Neural cell (in vitro differentiated cells): ENCODE measurements around the gene MEP1B. TPM values are rescaled to one million over a fixed set of nuclear protein-coding genes. Genes with fewer than 3 reads are reported as not detected.

ENCODE experiments used
- H2AFZ ChIP-seq: fragments of 200-600, 300-800 bp; sonication (generic), shearing (Covaris generic); 2 replicates; pipeline ENCODE4 v1.6.0; 2014; ENCODE audit warnings: low read depth, mild to moderate bottlenecking, antibody characterized with exemption, low read length, moderate library complexity
- H3F3A ChIP-seq: fragments of 200-600 bp; shearing (Covaris generic); 2 replicates; pipeline ENCODE4 v1.6.1; 2016; ENCODE audit warnings: mild to moderate bottlenecking, moderate library complexity, mixed read lengths, antibody characterized with exemption, low read length; ENCODE audit not compliant: insufficient read depth, poor library complexity, severe bottlenecking
- H3K27ac ChIP-seq: fragments of 200-600, 300-800 bp; sonication (generic), shearing (Covaris generic); 2 replicates; pipeline ENCODE4 v1.5.1; 2014; ENCODE audit warnings: mild to moderate bottlenecking, low read length, moderate library complexity
- H3K27me3 ChIP-seq: fragments of 300-800, 200-600 bp; sonication (generic), shearing (Covaris generic); 2 replicates; pipeline ENCODE4 v1.6.0; 2014; ENCODE audit warnings: mild to moderate bottlenecking, low read depth, low read length, moderate library complexity; ENCODE audit not compliant: insufficient read depth
- H3K36me3 ChIP-seq: fragments of 300-800, 200-600 bp; sonication (generic), shearing (Covaris generic); 2 replicates; pipeline ENCODE4 v1.5.1; 2014; ENCODE audit warnings: mild to moderate bottlenecking, antibody characterized with exemption, low read length, moderate library complexity; ENCODE audit not compliant: insufficient read depth
- H3K4me2 ChIP-seq: fragments of 300-800, 200-600 bp; sonication (generic), shearing (Covaris generic); 2 replicates; pipeline ENCODE4 v1.6.0; 2014; ENCODE audit warnings: mild to moderate bottlenecking, low read length
- H3K4me3 ChIP-seq: fragments of 300-800, 200-600 bp; sonication (generic), shearing (Covaris generic); 2 replicates; pipeline ENCODE4 v1.5.1; 2014; ENCODE audit warnings: mild to moderate bottlenecking, low read length, moderate library complexity
- H3K79me2 ChIP-seq: fragments of 200-600 bp; shearing (Covaris generic); replicated peaks from 2 replicates; pipeline ENCODE4 v1.6.0; 2014; ENCODE audit warnings: mild to moderate bottlenecking, low read length, moderate library complexity; ENCODE audit not compliant: insufficient read depth
- H3K9ac ChIP-seq: fragments of 300-800, 200-600 bp; sonication (generic), shearing (Covaris generic); 2 replicates; pipeline ENCODE4 v1.6.1; 2016; ENCODE audit warnings: mild to moderate bottlenecking, low read length, mixed read lengths
- H3K9me2 ChIP-seq: fragments of 200-600 bp; shearing (Covaris generic); 2 replicates; pipeline ENCODE4 v1.6.1; 2016; ENCODE audit warnings: mild to moderate bottlenecking, low read length, mixed read lengths; ENCODE audit not compliant: insufficient read depth
- H3K9me3 ChIP-seq: fragments of 200-600, 300-800 bp; sonication (generic), shearing (Covaris generic); 2 replicates; pipeline ENCODE4 v1.6.1; 2016; ENCODE audit warnings: mild to moderate bottlenecking, mixed run types, low read length, moderate library complexity, mixed read lengths
- H4K20me1 ChIP-seq: fragments of 200-600 bp; shearing (Covaris generic); 2 replicates; pipeline ENCODE4 v1.6.1; 2016; ENCODE audit warnings: mild to moderate bottlenecking, mixed run types; ENCODE audit not compliant: insufficient read depth
- CTCF ChIP-seq: fragments of 450-650 bp; IDR thresholded peaks from 2 replicates; pipeline ENCODE4 v1.5.1; 2014; ENCODE audit warnings: antibody characterized with exemption, mild to moderate bottlenecking, moderate library complexity; ENCODE audit not compliant: poor library complexity, severe bottlenecking
- EP300 ChIP-seq: fragments of 450-650 bp; conservative IDR thresholded peaks from 2 replicates; pipeline ENCODE4 v1.6.1; 2014; ENCODE audit warnings: antibody characterized with exemption, mild to moderate bottlenecking, moderate library complexity; ENCODE audit not compliant: poor library complexity, severe bottlenecking
- EZH2 ChIP-seq: fragments of 200-600, 300-800 bp; shearing (Covaris generic), sonication (generic); IDR thresholded peaks from 2 replicates; pipeline ENCODE4 v1.6.1; 2014; ENCODE audit warnings: antibody characterized with exemption, low read length, borderline replicate concordance, mild to moderate bottlenecking; ENCODE audit not compliant: insufficient read depth, poor library complexity, severe bottlenecking
- MXI1 ChIP-seq: fragments of 450-650 bp; conservative IDR thresholded peaks from 2 replicates; pipeline ENCODE4 v1.6.1; 2014; ENCODE audit warnings: antibody characterized with exemption, mild to moderate bottlenecking; ENCODE audit not compliant: poor library complexity, severe bottlenecking
- POLR2AphosphoS5 ChIP-seq: IDR thresholded peaks from 2 replicates; pipeline ENCODE4 v1.6.1; 2012
- RAD21 ChIP-seq: fragments of 450-650 bp; conservative IDR thresholded peaks from 2 replicates; pipeline ENCODE4 v1.6.1; 2014; ENCODE audit warnings: antibody characterized with exemption, mild to moderate bottlenecking, moderate library complexity
- REST ChIP-seq: IDR thresholded peaks from 2 replicates; pipeline ENCODE4 v1.6.1; 2012; ENCODE audit warnings: borderline replicate concordance
- SMC3 ChIP-seq: fragments of 450-650 bp; conservative IDR thresholded peaks from 2 replicates; pipeline ENCODE4 v1.6.1; 2014; ENCODE audit warnings: antibody characterized with exemption, mild to moderate bottlenecking, moderate library complexity; ENCODE audit not compliant: poor library complexity
- TAF1 ChIP-seq: IDR thresholded peaks from 2 replicates; pipeline ENCODE4 v1.6.1; 2012; ENCODE audit warnings: low read depth
- polyA minus RNA-seq: library from RNA; depleted of rRNA, polyadenylated mRNA; stranded (reverse); fragments of >200 nt; gene quantifications from 2 replicates; pipeline ENCODE4 v1.2.3, GENCODE V29; 2014
- polyA plus RNA-seq: library from polyadenylated mRNA; depleted of rRNA; stranded (reverse); fragments of >200 nt; gene quantifications from 2 replicates; pipeline ENCODE4 v1.2.3, GENCODE V29; 2014

The MEP1B gene
- polyA plus RNA-seq (not detected in 2 replicates), polyA minus RNA-seq (0.24 TPM in 1 of 2 replicates, not detected in the other)

DNA sequence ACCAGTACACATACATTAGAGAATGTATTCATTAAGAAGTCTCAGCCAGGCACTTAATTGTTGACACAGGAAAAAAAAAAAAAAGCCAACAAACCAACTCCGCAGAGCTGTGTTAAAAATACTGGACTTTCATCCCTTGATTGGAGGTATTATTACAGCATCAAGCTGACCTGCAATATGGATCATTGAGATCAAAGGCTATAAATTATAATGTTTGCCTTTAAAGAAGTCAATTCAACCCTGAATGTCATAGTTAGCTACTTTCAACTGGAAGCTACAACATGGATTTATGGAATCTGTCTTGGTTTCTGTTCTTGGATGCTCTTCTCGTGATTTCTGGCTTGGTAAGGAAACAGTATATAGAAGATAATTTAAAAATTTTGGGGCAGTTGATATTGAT, at the start of gene MEP1B:
TSS of gene MEP1B (plus strand) at position 250 of the 400 bp plus-strand sequence. CDS start at position 282, 32 bp downstream.
- no peak within 1 kb of the TSS for H3K4me2 ChIP-seq
- H3K9me3 ChIP-seq: no peaks in the 10 kb centered on the region
- H3F3A ChIP-seq: no peaks in the 10 kb centered on the region
- no peaks in the 10 kb centered on the region for H3K27me3 ChIP-seq
- no peak within 1 kb of the TSS for H3K27ac ChIP-seq
- H3K9ac ChIP-seq: no peak within 1 kb of the TSS
- H2AFZ ChIP-seq: no peak within 1 kb of the TSS
- no peaks in the 10 kb centered on the region for H3K9me2 ChIP-seq
- no peaks in the 10 kb centered on the region for H3K36me3 ChIP-seq
- H4K20me1 ChIP-seq: no peaks in the 10 kb centered on the region
- no peak for TF ChIP-seq TAF1
- TF ChIP-seq CTCF: no peak
- no peak within 1 kb of the TSS for H3K4me3 ChIP-seq
- H3K79me2 ChIP-seq: no peaks in the 10 kb centered on the region

GRCh38 chr18:32148185-32148870, 41.5 kb upstream of the MEP1B start:
- TF ChIP-seq SMC3 (no peak), POLR2AphosphoS5 (no peak), RAD21 (no peak), REST (no peak), EZH2 (no peak), TAF1 (no peak), CTCF (no peak), EP300 (no peak), MXI1 (no peak)
- H3K36me3 ChIP-seq: no peaks in the 10 kb centered on the region

More at GRCh38 chr18:32148185-32148870, 41.5 kb upstream of the MEP1B start:
- H3K27ac ChIP-seq: no peak overlapping the region
- no peak overlapping the region for H3K9ac ChIP-seq
- no peaks in the 10 kb centered on the region for H3K9me2 ChIP-seq
- H3K4me2 ChIP-seq: no peak overlapping the region
- no peak overlapping the region for H2AFZ ChIP-seq
- no peaks in the 10 kb centered on the region for H3K79me2 ChIP-seq
- no peaks in the 10 kb centered on the region for H3K27me3 ChIP-seq
- no peaks in the 10 kb centered on the region for H4K20me1 ChIP-seq
- no peaks in the 10 kb centered on the region for H3F3A ChIP-seq
- H3K4me3 ChIP-seq: no peak overlapping the region
- no peaks in the 10 kb centered on the region for H3K9me3 ChIP-seq
